ENCODE results near the gene GRIFIN. TPM values are rescaled to one million over a fixed set of nuclear protein-coding genes. Genes with fewer than 3 reads are reported as not detected.

Gene GRIFIN
- polyA plus RNA-seq, 1 donor (not counting 4 experiments of a cell fraction or from before 2014, with no cell fraction given) = not detected

GRCh38 chr7:2452074-2452507 is 24.1 kb downstream of the GRIFIN start:
- no peak overlapping the region for H2AFZ ChIP-seq (ENCODE audit: control insufficient read depth, low read length)
- H4K20me1 ChIP-seq (ENCODE audit: control insufficient read depth, extremely low read depth, insufficient read depth, low read length) = no peaks in the 10 kb centered on the region
- no peak overlapping the region for H3K27ac ChIP-seq (ENCODE audit: control insufficient read depth, insufficient read depth, low read length)
- H3K79me2 ChIP-seq (ENCODE audit: control insufficient read depth, insufficient read depth, low read length) = no peaks in the 10 kb centered on the region
- no peaks in the 10 kb centered on the region for H3K36me3 ChIP-seq (ENCODE audit: control insufficient read depth in 2 of 2, extremely low read depth in 1 of 2, insufficient read depth in 2 of 2, low read length in 2 of 2)
- H3K9ac ChIP-seq (ENCODE audit: control insufficient read depth, extremely low read depth, insufficient read depth, low read length) = no peak overlapping the region
- peaks cover 3% of the 10 kb centered on the region for H3K27me3 ChIP-seq (ENCODE audit: control insufficient read depth, extremely low read depth, insufficient read depth, low read length)
- no peaks in the 10 kb centered on the region for H3K9me1 ChIP-seq (ENCODE audit: control insufficient read depth, extremely low read depth, insufficient read depth, low read length)
- H3K4me3 ChIP-seq (ENCODE audit: control insufficient read depth in 2 of 3, extremely low read depth in 1 of 3, insufficient read depth in 2 of 3, low read depth in 1 of 3, low read length in 3 of 3) = no peak overlapping the region
- dilution Hi-C loops (cut with MboI; ENCODE audit: extremely low pct_ligation_motif_present, low sequenced_read_pairs) = no loop called here
- H3K4me1 ChIP-seq (ENCODE audit: control insufficient read depth, extremely low read depth, insufficient read depth, low read length) = no peaks in the 10 kb centered on the region
- H3K4me2 ChIP-seq (ENCODE audit: control insufficient read depth, extremely low read depth, insufficient read depth, low read depth, low read length) = no peak overlapping the region
- FAIRE-seq (no peak), DNase-seq (ENCODE audit: low read depth, low spot score) (no peak)
- H3K9me3 ChIP-seq (ENCODE audit: control insufficient read depth, low read depth, low read length) = no peaks in the 10 kb centered on the region
- no peak for TF ChIP-seq EZH2 (IDR thresholded peaks at IDR 0.05; ENCODE audit: low read length)
- no peak for TF ChIP-seq CTCF (optimal IDR thresholded peaks at IDR 0.05 in 1 of 3, IDR thresholded peaks at IDR 0.05 in 1 of 3, conservative IDR thresholded peaks at IDR 0.05 in 1 of 3; ENCODE audit: extremely low read depth in 1 of 3, insufficient read depth in 2 of 3, low read length in 3 of 3)

GRCh38 chr7:2451171-2452073 is 24.8 kb downstream of the GRIFIN start:
- Histone ChIP-seq H3K4me3 (ENCODE audit: control insufficient read depth in 2 of 3, extremely low read depth in 1 of 3, insufficient read depth in 2 of 3, low read depth in 1 of 3, low read length in 3 of 3) (no peak overlapping the region), H2AFZ (ENCODE audit: control insufficient read depth, low read length) (no peak overlapping the region), H3K4me1 (ENCODE audit: control insufficient read depth, extremely low read depth, insufficient read depth, low read length) (no peaks in the 10 kb centered on the region), H3K9me3 (ENCODE audit: control insufficient read depth, low read depth, low read length) (no peaks in the 10 kb centered on the region), H4K20me1 (ENCODE audit: control insufficient read depth, extremely low read depth, insufficient read depth, low read length) (no peaks in the 10 kb centered on the region), H3K9ac (ENCODE audit: control insufficient read depth, extremely low read depth, insufficient read depth, low read length) (no peak overlapping the region), H3K27ac (ENCODE audit: control insufficient read depth, insufficient read depth, low read length) (no peak overlapping the region), H3K36me3 (ENCODE audit: control insufficient read depth in 2 of 2, extremely low read depth in 1 of 2, insufficient read depth in 2 of 2, low read length in 2 of 2) (no peaks in the 10 kb centered on the region), H3K79me2 (ENCODE audit: control insufficient read depth, insufficient read depth, low read length) (no peaks in the 10 kb centered on the region), H3K4me2 (ENCODE audit: control insufficient read depth, extremely low read depth, insufficient read depth, low read depth, low read length) (peak overlapping the region; percentile 41), H3K27me3 (ENCODE audit: control insufficient read depth, extremely low read depth, insufficient read depth, low read length) (peaks cover 3% of the 10 kb centered on the region), H3K9me1 (ENCODE audit: control insufficient read depth, extremely low read depth, insufficient read depth, low read length) (no peaks in the 10 kb centered on the region)
- FAIRE-seq (no peak), DNase-seq (ENCODE audit: low read depth, low spot score) (no peak)
- dilution Hi-C loops (cut with MboI; ENCODE audit: extremely low pct_ligation_motif_present, low sequenced_read_pairs) = no loop called here
- TF ChIP-seq EZH2 (IDR thresholded peaks at IDR 0.05; ENCODE audit: low read length) = no peak
- TF ChIP-seq CTCF (optimal IDR thresholded peaks at IDR 0.05 in 1 of 3, IDR thresholded peaks at IDR 0.05 in 1 of 3, conservative IDR thresholded peaks at IDR 0.05 in 1 of 3; ENCODE audit: extremely low read depth in 1 of 3, insufficient read depth in 2 of 3, low read length in 3 of 3) = peak; percentile 65 to 97 (median 97)
